Activated T-helper 1 cell treated with anti-CD3 and anti-CD28 coated beads, Interleukin-2, amount 50 U/mL, for 16 hours (primary cell): ENCODE data around the gene PDGFRB.

Experiments
- DNase-seq, 2 donors: peaks; one replicate each; pipeline ENCODE4 v3.0.0-alpha.2; 2020; ENCODE audit warnings: low read depth in 1 of 2, low spot score in 1 of 2

Gene PDGFRB

GRCh38 chr5:150117945-150118560 lies 37.6 kb downstream of the PDGFRB start:
- DNase-seq, result no peak

DNA sequence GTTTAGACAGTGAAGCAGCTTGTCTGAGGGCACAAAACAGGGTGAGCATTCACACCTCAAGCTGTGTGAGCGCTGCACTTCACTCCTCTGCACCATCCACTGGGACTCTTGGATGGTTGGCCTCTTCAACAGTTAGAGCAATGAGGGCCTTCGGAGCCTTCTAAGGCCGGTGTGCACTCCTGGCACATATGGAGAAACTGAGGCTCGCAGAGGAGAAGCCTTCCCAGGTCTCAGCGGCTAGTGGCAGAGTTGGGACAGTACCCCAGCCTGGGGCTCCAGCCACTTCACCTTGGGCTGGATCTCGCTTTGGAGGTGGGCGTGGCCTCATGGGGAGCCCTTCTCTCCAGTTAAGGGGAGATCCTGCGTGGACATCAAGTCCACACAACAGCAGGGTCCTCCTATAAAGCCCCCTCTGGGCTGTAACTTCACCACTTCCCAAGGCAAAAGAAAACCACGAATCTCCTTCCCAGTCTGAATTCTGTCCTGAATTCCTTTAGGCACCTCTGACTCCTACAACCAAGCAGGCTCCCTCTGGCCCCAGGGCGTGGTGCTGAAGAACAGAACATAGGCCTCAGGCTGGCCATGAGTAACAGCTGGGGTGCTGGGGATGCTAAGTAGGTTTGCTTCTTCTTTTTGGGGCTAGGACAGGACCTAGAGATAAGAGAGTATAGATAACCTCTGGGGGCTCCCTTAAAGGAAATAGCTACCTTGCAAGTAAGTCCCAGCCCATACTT lies 38.8 kb downstream of the PDGFRB start:
- DNase-seq, result no peak

GRCh38 chr5:150114773-150115408 lies 40.8 kb downstream of the PDGFRB start:
- DNase-seq, result no peak

GRCh38 chr5:150114102-150114641 lies 41.5 kb downstream of the PDGFRB start:
- no peak for DNase-seq

DNA sequence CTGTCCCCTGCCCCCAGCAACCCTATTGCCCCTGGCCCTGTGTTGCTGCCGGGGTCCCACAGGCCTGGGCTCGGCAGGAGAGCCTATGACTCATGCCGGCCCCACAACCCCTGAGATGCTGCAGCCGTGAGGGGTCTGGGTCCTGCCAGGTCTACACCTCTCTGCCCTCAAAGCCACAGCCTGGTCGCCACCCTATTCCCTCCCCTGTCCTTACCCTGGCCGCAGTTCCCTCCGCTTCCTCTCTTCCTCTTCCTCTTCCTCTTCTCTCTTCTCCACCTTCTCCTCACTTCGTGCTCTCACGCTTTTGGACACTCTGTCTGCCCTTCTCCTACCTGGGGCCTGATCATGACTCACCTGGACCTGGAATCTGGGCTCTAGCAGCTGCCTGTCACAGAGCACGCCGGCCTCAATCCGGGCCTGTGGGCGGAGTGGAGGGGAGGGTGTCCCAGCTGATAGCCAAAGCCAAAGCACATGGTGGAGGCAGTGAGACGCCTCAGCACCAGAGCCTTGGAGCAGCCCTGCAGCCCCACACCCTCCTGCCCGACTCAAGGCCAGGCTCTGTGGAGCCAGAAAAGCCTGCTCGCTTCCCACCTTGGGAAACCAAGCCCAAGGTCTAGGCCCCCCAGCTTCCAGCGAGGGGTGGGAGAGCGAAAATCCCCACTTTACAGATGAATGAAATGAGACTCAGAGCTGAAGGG lies 42.4 kb downstream of the PDGFRB start:
- no peak for DNase-seq

DNA sequence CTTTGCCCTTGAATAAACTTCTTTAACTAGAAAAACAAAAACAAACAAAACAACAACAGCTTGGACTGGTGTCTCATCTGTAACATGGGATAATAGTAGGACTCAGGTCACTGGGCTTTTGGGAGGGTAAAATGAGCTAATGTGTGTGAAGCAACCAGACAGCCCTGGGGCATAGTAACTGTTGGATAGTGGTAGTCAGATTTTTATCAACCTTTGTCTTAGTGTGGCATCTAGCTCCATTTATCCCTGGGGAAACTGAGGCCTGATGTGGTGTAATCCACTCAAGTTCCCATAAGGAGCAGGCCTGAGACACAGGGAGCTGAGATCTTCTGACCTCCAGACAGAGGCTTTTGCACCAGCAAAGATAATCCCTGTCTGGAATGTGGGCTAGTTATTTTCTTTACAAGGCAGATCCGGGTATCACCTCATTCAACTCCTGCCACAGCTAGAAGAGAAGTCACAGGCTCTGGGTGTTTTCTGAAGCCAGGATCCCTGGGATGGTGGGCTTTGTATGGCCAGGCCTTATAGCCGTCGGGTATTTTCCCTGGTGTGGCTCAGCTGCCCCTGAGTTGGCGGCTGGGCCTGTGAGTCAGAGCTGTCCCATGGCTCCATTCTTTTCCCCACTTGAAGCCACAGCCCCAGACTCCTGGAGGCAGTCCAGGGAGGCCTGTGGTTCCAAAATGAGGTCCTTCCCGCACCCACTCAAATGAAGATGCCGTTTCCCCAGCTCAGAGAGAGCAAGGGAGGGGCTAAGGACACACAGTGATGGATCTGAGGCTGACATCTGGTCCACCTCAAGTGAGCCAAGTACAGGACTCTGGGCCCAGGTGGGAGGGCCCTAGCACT lies 43.2 kb downstream of the PDGFRB start:
- no peak for DNase-seq

GRCh38 chr5:150111122-150111521 lies 44.5 kb downstream of the PDGFRB start:
- DNase-seq, result no peak

GRCh38 chr5:150109921-150110320 lies 45.7 kb downstream of the PDGFRB start:
- DNase-seq, result no peak

- no peak for DNase-seq
Measured at GRCh38 chr5:150108711-150109514, 46.7 kb downstream of the PDGFRB start.

- DNase-seq, result no peak
Measured at GRCh38 chr5:150107909-150108447, 47.7 kb downstream of the PDGFRB start.

DNA sequence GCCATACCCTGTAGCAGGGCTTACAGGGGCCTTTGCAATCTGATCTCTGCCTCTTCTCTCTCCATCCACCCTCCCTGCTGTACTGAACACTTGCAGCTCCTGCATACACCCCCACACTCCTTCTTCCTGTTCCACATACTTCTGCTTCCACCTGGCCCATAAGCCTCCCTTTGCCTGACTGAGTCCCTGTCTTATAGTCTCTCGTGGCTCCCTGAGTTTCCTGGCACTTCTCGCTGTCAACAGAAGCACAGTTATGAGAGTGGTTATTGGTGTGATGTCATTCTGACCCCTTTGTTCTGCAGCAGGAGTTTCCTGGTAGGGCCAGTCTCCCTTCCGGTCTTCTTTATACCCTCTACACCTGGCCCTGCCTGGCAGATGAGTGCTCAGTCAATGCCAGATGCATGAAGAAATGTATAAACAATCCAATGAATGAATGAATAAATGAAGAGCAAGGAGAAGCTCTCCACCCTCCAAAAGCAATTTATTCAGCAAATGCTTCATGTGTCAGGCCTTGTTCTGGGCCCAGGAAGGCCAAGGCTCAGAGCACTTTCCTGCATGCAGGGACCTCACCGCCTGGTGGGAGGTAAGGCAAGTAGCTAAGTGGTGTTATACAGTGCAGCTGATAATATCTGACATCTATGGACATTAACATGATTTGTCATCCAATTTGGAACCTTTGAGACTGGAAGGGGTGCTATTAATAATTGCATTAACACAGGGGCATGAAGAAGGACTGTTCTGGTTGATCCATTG lies 48.8 kb downstream of the PDGFRB start:
- DNase-seq, result no peak

DNA sequence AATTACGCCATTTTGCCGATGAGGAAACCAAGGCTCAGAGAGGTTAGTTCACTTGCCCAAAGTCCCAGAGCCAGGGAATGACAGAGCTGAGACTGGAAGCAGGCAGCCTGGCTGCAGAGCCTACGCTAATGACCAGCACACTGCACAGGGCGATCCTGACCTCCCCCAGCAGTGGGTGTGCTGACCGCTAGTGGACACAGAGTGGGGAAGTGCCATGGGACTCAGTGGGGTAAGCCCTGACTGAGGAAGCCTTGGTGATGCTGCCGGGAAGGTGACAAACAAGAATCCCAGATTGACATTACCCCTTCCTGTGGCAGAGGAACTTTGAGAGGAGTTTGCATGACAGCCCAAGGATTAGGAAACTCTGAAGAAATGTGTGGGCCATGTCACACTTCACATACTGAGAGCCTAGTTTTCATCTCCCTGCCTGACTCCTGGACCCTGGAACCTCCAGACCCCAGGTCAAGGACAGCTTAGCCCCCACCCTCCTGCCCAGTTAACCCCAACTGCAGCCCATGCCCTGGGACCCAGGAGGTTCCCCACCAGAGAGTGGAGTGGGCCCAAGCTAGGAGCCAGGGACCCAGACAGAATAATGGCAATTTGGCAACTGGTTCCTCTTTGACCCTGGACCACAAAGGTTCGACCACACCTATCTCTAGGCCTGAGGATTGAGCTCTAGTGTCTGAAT lies 49.6 kb downstream of the PDGFRB start:
- DNase-seq, result no peak

GRCh38 chr5:150104550-150104870 lies 51.1 kb downstream of the PDGFRB start:
- DNase-seq, result no peak

GRCh38 chr5:150103678-150104549 lies 51.7 kb downstream of the PDGFRB start:
- no peak for DNase-seq

GRCh38 chr5:150101023-150101422 lies 54.6 kb downstream of the PDGFRB start:
- no peak for DNase-seq

- no peak for DNase-seq
Measured at GRCh38 chr5:150097152-150097551, 58.5 kb downstream of the PDGFRB start.

- no peak for DNase-seq
Measured at GRCh38 chr5:150092159-150092787, 63.4 kb downstream of the PDGFRB start.
